GM12865 (cell line): ENCODE measurements around the gene LMX1B.

Source experiments
- DNase-seq: peaks from one replicate; pipeline ENCODE4 v3.0.0; 2010; ENCODE audit warnings: low read depth
- H3K4me3 ChIP-seq: 2 replicates; pipeline ENCODE4 v1.5.1; 2011; ENCODE audit warnings: mild to moderate bottlenecking, low read depth, low read length, control low read depth
- CTCF ChIP-seq: IDR thresholded peaks from 2 replicates; pipeline ENCODE4 v1.5.1; 2011; ENCODE audit warnings: low read length, control low read depth, low read depth, inconsistent platforms; ENCODE audit not compliant: insufficient read depth; ENCODE audit errors: missing control alignments

The LMX1B gene

GRCh38 chr9:126673689-126674364, 60.1 kb downstream of the LMX1B start:
- DNase-seq = no peak
- no peak for TF ChIP-seq CTCF
- no peak overlapping the region for H3K4me3 ChIP-seq

GRCh38 chr9:126674365-126675146, 60.8 kb downstream of the LMX1B start:
- no peak for TF ChIP-seq CTCF
- H3K4me3 ChIP-seq = no peak overlapping the region

GRCh38 chr9:126675147-126675467, 61.4 kb downstream of the LMX1B start:
- TF ChIP-seq CTCF = no peak
- no peak overlapping the region for H3K4me3 ChIP-seq
- DNase-seq = no peak

More at GRCh38 chr9:126674365-126675146, 60.8 kb downstream of the LMX1B start:
- DNase-seq = no peak

- H3K4me3 ChIP-seq = no peak overlapping the region
- DNase-seq = no peak
- no peak for TF ChIP-seq CTCF
These were observed 62.5 kb downstream of the LMX1B start for GRCh38 chr9:126676102-126676684.

GRCh38 chr9:126676685-126677143, 63.0 kb downstream of the LMX1B start:
- no peak overlapping the region for H3K4me3 ChIP-seq
- no peak for TF ChIP-seq CTCF
- no peak for DNase-seq

- no peak for DNase-seq
- no peak overlapping the region for H3K4me3 ChIP-seq
- no peak for TF ChIP-seq CTCF
These were observed 63.7 kb downstream of the LMX1B start for GRCh38 chr9:126677188-126678084.
